ENCODE data around the gene SLC29A2.
"Not testable (repeated sequence)": the region's sequence is repeated elsewhere in the genome, so short reads cannot be mapped to it uniquely, and the experiment has no call there.

SLC29A2 gene

GRCh38 chr11:66371627-66372415 lies at the start of gene SLC29A2:
Gene SLC29A2 (minus strand): TSS chr11:66371760. CDS start chr11:66371591, 169 bp downstream.
- peak; percentile 92 for DNase-seq

GRCh38 chr11:66420671-66421476 lies 49.3 kb upstream of the SLC29A2 start, which contains the start of gene NPAS4:
Gene NPAS4 (plus strand): TSS chr11:66421035. CDS start chr11:66421180, 145 bp downstream.
- no peak for DNase-seq

- DNase-seq: no peak
These were observed 48.3 kb upstream of the SLC29A2 start for GRCh38 chr11:66419825-66420224.

GRCh38 chr11:66418986-66419308 lies 47.4 kb upstream of the SLC29A2 start:
- DNase-seq: no peak

GRCh38 chr11:66418168-66418985 lies 46.8 kb upstream of the SLC29A2 start:
- peak; percentile 79 for DNase-seq

- no peak for DNase-seq
These were observed 45.4 kb upstream of the SLC29A2 start for GRCh38 chr11:66417000-66417399.

GRCh38 chr11:66415423-66415822 lies 43.9 kb upstream of the SLC29A2 start:
- DNase-seq: no peak

- DNase-seq: no peak
These were observed 42.8 kb upstream of the SLC29A2 start for GRCh38 chr11:66414120-66414934.

- DNase-seq: no peak
These were observed 41.6 kb upstream of the SLC29A2 start for GRCh38 chr11:66413167-66413566.

- no peak for DNase-seq
These were observed 40.5 kb upstream of the SLC29A2 start for GRCh38 chr11:66412110-66412509.

- no peak for DNase-seq
These were observed 39.8 kb upstream of the SLC29A2 start for GRCh38 chr11:66411323-66411722.

GRCh38 chr11:66410191-66410590 lies 38.6 kb upstream of the SLC29A2 start:
- no peak for DNase-seq

GRCh38 chr11:66409226-66409625 lies 37.7 kb upstream of the SLC29A2 start:
- no peak for DNase-seq

GRCh38 chr11:66408488-66409214 lies 37.1 kb upstream of the SLC29A2 start:
- DNase-seq: peak; percentile 100

- no peak for DNase-seq
These were observed 36.1 kb upstream of the SLC29A2 start for GRCh38 chr11:66407651-66408050.

- no peak for DNase-seq
These were observed 22.4 kb upstream of the SLC29A2 start for GRCh38 chr11:66393954-66394353.

- DNase-seq: no peak
These were observed 19.8 kb upstream of the SLC29A2 start for GRCh38 chr11:66391322-66391721.

GRCh38 chr11:66388780-66389386 lies 17.3 kb upstream of the SLC29A2 start:
- peak; percentile 81 for DNase-seq

GRCh38 chr11:66386171-66387069 lies 14.9 kb upstream of the SLC29A2 start:
- peak; percentile 92 for DNase-seq

GRCh38 chr11:66384316-66384715 lies 12.8 kb upstream of the SLC29A2 start:
- DNase-seq: not testable (repeated sequence)
